Left lung (tissue), 10 donors: ENCODE measurements around the gene ZNF282. TPM values are rescaled to one million over a fixed set of nuclear protein-coding genes. Genes with fewer than 3 reads are reported as not detected.

Experiments used
- ATAC-seq: fragments of 200-7000 bp; cut with Tn5 transposase; one replicate; pipeline ENCODE4 v1.9.1; 2020; ENCODE audit warnings: moderate library complexity
- DNase-seq, 4 donors: peaks; one replicate each; pipeline ENCODE4 v3.0.0-alpha.2; 2013 to 2020
- H3K27ac ChIP-seq, 2 donors: fragments of 200-600 bp; sonication (generic) in 1 of 2; one replicate each; pipeline versions ENCODE4 v1.5.0 to v1.8.0; 2020 to 2021
- H3K27me3 ChIP-seq, 2 donors: fragments of 200-600 bp; sonication (generic) in 1 of 2; one replicate each; pipeline versions ENCODE4 v1.5.0 to v1.8.0; 2020 to 2021
- H3K36me3 ChIP-seq, 2 donors: fragments of 200-600 bp; sonication (generic) in 1 of 2; one replicate each; pipeline versions ENCODE4 v1.5.0 to v1.8.0; 2020 to 2021
- H3K4me1 ChIP-seq, 2 donors: fragments of 200-600 bp; one replicate each; pipeline ENCODE4 v1.8.0; 2021
- H3K4me3 ChIP-seq, 2 donors: fragments of 200-600 bp; sonication (generic) in 1 of 2; one replicate each; pipeline versions ENCODE4 v1.5.0 to v1.8.0; 2020 to 2021; ENCODE audit warnings: mild to moderate bottlenecking in 1 of 2
- H3K9me3 ChIP-seq, 2 donors: fragments of 200-600 bp; sonication (generic) in 1 of 2; one replicate each; pipeline versions ENCODE4 v1.5.0 to v1.8.0; 2020 to 2021
- intact Hi-C, 2 donors: fragments of 100-400 bp; cut with DNase I; formaldehyde crosslinking; loops; one replicate each; pipeline versions ENCODE4 v1.11.2 to v1.14.2; 2022
- polyA plus RNA-seq, 6 donors: library from polyadenylated mRNA; unstranded; fragments of 120-200 nt; gene quantifications; one replicate each; pipeline ENCODE4 v1.2.1, GENCODE V29; 2013; ENCODE audit not compliant: insufficient read length in 6 of 6
- total RNA-seq, 2 donors: library from RNA; stranded (reverse); fragmentation: NEBNext Ultra II Directional; extraction: Animal tissue kit (Norgen Biotek cat#: 25700); gene quantifications; one replicate each; pipeline ENCODE4 v1.2.1, GENCODE V29; 2021
- TF ChIP-seq, protein P1 (sequence below), 2 donors: fragments of 200-600 bp; sonication (generic) in 1 of 2; IDR thresholded peaks; one replicate each; pipeline versions ENCODE4 v1.5.0 to v1.8.0; 2021; ENCODE audit warnings: antibody characterized with exemption in 2 of 2
- donor health status: DM: no; HTN: yes; CAD: no.
- donor health status: DM: no; HTN: no; CAD: no.

Gene ZNF282
- total and polyA plus RNA-seq, 8 donors: 20.1 to 26.0 (median 24.0) TPM

- intact Hi-C loops: no loop called here
- no peak for DNase-seq
- Histone ChIP-seq H3K4me1 (no peaks in the 10 kb centered on the region), H3K4me3 (no peak overlapping the region), H3K9me3 (no peaks in the 10 kb centered on the region), H3K36me3 (peaks cover 0 to 83% of the 10 kb centered on the region in 2 donors), H3K27me3 (no peaks in the 10 kb centered on the region), H3K27ac (no peak overlapping the region)
- no peak for ATAC-seq
- TF ChIP-seq, protein P1, sequence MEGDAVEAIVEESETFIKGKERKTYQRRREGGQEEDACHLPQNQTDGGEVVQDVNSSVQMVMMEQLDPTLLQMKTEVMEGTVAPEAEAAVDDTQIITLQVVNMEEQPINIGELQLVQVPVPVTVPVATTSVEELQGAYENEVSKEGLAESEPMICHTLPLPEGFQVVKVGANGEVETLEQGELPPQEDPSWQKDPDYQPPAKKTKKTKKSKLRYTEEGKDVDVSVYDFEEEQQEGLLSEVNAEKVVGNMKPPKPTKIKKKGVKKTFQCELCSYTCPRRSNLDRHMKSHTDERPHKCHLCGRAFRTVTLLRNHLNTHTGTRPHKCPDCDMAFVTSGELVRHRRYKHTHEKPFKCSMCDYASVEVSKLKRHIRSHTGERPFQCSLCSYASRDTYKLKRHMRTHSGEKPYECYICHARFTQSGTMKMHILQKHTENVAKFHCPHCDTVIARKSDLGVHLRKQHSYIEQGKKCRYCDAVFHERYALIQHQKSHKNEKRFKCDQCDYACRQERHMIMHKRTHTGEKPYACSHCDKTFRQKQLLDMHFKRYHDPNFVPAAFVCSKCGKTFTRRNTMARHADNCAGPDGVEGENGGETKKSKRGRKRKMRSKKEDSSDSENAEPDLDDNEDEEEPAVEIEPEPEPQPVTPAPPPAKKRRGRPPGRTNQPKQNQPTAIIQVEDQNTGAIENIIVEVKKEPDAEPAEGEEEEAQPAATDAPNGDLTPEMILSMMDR (IDR thresholded peaks at IDR 0.05): no peak
Measured at GRCh38 chr7:149179241-149179640, 16.1 kb upstream of the ZNF282 start.

- Histone ChIP-seq H3K36me3 (peaks cover 0 to 70% of the 10 kb centered on the region in 2 donors), H3K9me3 (no peaks in the 10 kb centered on the region), H3K4me1 (no peaks in the 10 kb centered on the region), H3K27ac (no peak overlapping the region), H3K4me3 (no peak overlapping the region), H3K27me3 (no peaks in the 10 kb centered on the region)
- TF ChIP-seq, protein P1 (IDR thresholded peaks at IDR 0.05): no peak
- ATAC-seq (no peak), DNase-seq (no peak)
- intact Hi-C loops: no loop called here
Measured at GRCh38 chr7:149180722-149181449, 14.5 kb upstream of the ZNF282 start.

GRCh38 chr7:149181450-149181790 lies 13.9 kb upstream of the ZNF282 start:
- Histone ChIP-seq H3K27me3 (no peaks in the 10 kb centered on the region), H3K4me3 (no peak overlapping the region), H3K36me3 (peaks cover 0 to 65% of the 10 kb centered on the region in 2 donors), H3K9me3 (no peaks in the 10 kb centered on the region), H3K4me1 (no peaks in the 10 kb centered on the region), H3K27ac (no peak overlapping the region)
- intact Hi-C loops: no loop called here
- no peak for ATAC-seq
- TF ChIP-seq, protein P1 (IDR thresholded peaks at IDR 0.05): no peak
- DNase-seq: no peak

DNA sequence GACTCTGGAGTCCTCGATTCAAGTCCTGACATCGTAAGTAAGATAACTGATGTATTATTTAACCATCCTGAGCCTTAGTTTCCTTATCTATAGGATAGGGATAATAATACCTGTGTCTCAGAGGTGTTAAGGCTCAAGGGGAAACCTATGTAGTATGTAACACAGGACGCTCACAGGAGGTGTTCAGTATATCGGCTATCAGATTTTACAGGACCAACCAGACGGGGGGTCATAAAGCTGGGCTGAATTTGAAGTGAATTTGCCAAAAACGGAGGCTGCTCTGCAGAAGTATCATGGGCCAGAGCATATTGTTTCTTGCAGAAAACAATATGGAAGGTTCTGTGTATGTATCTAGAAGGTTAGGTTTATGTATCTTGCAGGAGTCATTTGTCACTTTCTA lies 11.1 kb upstream of the ZNF282 start:
- TF ChIP-seq, protein P1 (IDR thresholded peaks at IDR 0.05): no peak
- no peak for DNase-seq
- Histone ChIP-seq H3K9me3 (no peaks in the 10 kb centered on the region), H3K27ac (no peak overlapping the region), H3K36me3 (peaks cover 0 to 36% of the 10 kb centered on the region in 2 donors), H3K4me3 (no peak overlapping the region), H3K27me3 (no peaks in the 10 kb centered on the region), H3K4me1 (no peaks in the 10 kb centered on the region)
- no peak for ATAC-seq
- intact Hi-C loops: no loop called here

DNA sequence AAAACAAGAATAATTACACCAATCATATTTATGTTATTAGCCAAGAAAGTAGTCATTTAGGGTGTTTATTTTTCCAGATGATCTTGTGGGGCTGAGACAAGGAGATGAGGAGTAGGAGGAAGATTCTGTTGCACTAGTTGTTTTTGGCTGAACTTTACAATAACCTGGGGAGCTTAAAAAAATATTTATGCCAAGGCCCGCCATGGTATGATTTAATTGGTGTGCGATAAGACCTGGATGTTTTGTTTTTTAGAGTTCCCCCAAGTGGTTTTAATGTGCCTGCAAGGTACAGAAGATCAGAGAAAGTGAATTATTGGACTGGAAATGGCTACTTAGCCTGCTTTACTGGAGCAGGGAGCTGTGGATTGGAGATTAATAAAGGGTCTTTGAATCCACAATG lies 7.1 kb upstream of the ZNF282 start:
- H3K9me3 ChIP-seq: no peaks in the 10 kb centered on the region
- H3K27ac ChIP-seq: no peak overlapping the region
- intact Hi-C loops: no loop called here
- H3K36me3 ChIP-seq: no peaks in the 10 kb centered on the region
- no peak for DNase-seq
- TF ChIP-seq, protein P1 (IDR thresholded peaks at IDR 0.05): no peak
- peaks cover 0 to 7% of the 10 kb centered on the region in 2 donors for H3K27me3 ChIP-seq
- H3K4me1 ChIP-seq: peaks cover 0 to 6% of the 10 kb centered on the region in 2 donors
- no peak for ATAC-seq
- no peak overlapping the region for H3K4me3 ChIP-seq
